GM12878 (cell line): ENCODE data around the gene PTBP1. TPM values are rescaled to one million over a fixed set of nuclear protein-coding genes. Genes with fewer than 3 reads are reported as not detected.

ENCODE experiments used
- ATAC-seq: fragments of 200-7000 bp; cut with Tn5 transposase; 3 replicates; pipeline ENCODE4 v1.9.1; 2020; ENCODE audit warnings: mild to moderate bottlenecking, moderate library complexity
- BruUV-seq: library from RNA; stranded (reverse); fragments of 400-500 nt; replicated peaks from 2 replicates; lab custom pipeline; 2021; lab: Mats Ljungman, UMichigan
- CTCF ChIA-PET: fragments of 300-600 bp; sonication (Branson Sonifier 250); formaldehyde crosslinking; extraction: SDS; loops from one replicate; lab custom pipeline; 2021; ENCODE audit warnings: inconsistent platforms; lab: Yijun Ruan, JAX
- POLR2A ChIA-PET: fragments of 350-600 bp; formaldehyde crosslinking; extraction: SDS; loops from one replicate; lab custom pipeline; 2021; ENCODE audit warnings: inconsistent platforms; lab: Charles Lee
- RAD21 ChIA-PET: fragments of 300-600 bp; sonication (Branson Sonifier 250); formaldehyde crosslinking; loops from one replicate; lab custom pipeline; 2023; ENCODE audit warnings: antibody characterized with exemption; ENCODE audit not compliant: unreplicated experiment; lab: Charles Lee
- SMC1A ChIA-PET: fragments of 300-600 bp; sonication (Branson Sonifier 250); formaldehyde crosslinking; loops from one replicate; lab custom pipeline; 2023; ENCODE audit not compliant: unreplicated experiment, uncharacterized antibody; lab: Charles Lee
- DNase-seq: peaks from one replicate; pipeline ENCODE4 v3.0.0-alpha.2; 2011; ENCODE audit warnings: low read depth, low spot score
- FAIRE-seq: peaks from 3 replicates; lab custom pipeline; 2011; peaks lifted over from hg19 to GRCh38; lab: Jason Lieb, UNC
- H2AFZ ChIP-seq: 2 replicates; pipeline ENCODE4 v1.6.0; 2011; ENCODE audit warnings: low read depth, low read length, control low read depth; ENCODE audit not compliant: control insufficient read depth
- H3K27ac ChIP-seq: 2 replicates; pipeline ENCODE4 v1.5.1; 2011; ENCODE audit warnings: control low read depth; ENCODE audit not compliant: control insufficient read depth, insufficient read depth
- H3K27me3 ChIP-seq, 2 experiments: replicated peaks in 1 of 2; 2 replicates each; pipeline versions ENCODE4 v1.6.0 to v1.6.1; 2011; ENCODE audit warnings: low read length in 1 of 2; ENCODE audit not compliant: control insufficient read depth in 2 of 2, insufficient read depth in 2 of 2
- H3K36me3 ChIP-seq, 2 experiments: 2 replicates each; pipeline ENCODE4 v1.5.1; 2011; ENCODE audit warnings: low read length in 1 of 2; ENCODE audit not compliant: control insufficient read depth in 2 of 2, insufficient read depth in 2 of 2
- H3K4me1 ChIP-seq: 2 replicates; pipeline ENCODE4 v1.6.1; 2011; ENCODE audit warnings: mild to moderate bottlenecking, low read length, moderate library complexity, mixed read lengths; ENCODE audit not compliant: control insufficient read depth, insufficient read depth
- H3K4me2 ChIP-seq: 2 replicates; pipeline ENCODE4 v1.6.0; 2011; ENCODE audit warnings: control low read depth; ENCODE audit not compliant: control insufficient read depth, insufficient read depth
- H3K4me3 ChIP-seq: fragments of 200-600 bp; sonication (generic); 2 replicates; pipeline ENCODE4 v1.5.1; 2016
- H3K79me2 ChIP-seq: 2 replicates; pipeline ENCODE4 v1.6.0; 2011; ENCODE audit warnings: low read length; ENCODE audit not compliant: control insufficient read depth, insufficient read depth
- H3K9ac ChIP-seq: 2 replicates; pipeline ENCODE4 v1.8.0; 2011; ENCODE audit warnings: low read length, control low read depth, mixed read lengths; ENCODE audit not compliant: control insufficient read depth, insufficient read depth
- H3K9me3 ChIP-seq: replicated peaks from 3 replicates; pipeline ENCODE4 v1.5.1; 2011; ENCODE audit warnings: mild to moderate bottlenecking, low read length; ENCODE audit not compliant: control insufficient read depth, insufficient read depth
- H4K20me1 ChIP-seq: 2 replicates; pipeline ENCODE4 v1.6.0; 2011; ENCODE audit not compliant: control insufficient read depth, insufficient read depth
- FOS ChIP-seq: IDR thresholded peaks from 3 replicates; pipeline ENCODE4 v1.6.1; 2011; ENCODE audit warnings: borderline replicate concordance; ENCODE audit not compliant: insufficient read length; ENCODE audit errors: extremely low read depth
- FOXM1 ChIP-seq: IDR thresholded peaks from 2 replicates; pipeline ENCODE4 v1.6.1; 2012; ENCODE audit warnings: low read depth, mild to moderate bottlenecking, inconsistent platforms, low read length, moderate library complexity
- SKIL ChIP-seq: fragments of 450-650 bp; IDR thresholded peaks from 2 replicates; pipeline ENCODE4 v1.6.1; 2017; ENCODE audit warnings: mild to moderate bottlenecking, low read depth, inconsistent platforms; ENCODE audit not compliant: poor library complexity, severe bottlenecking
- WGBS: methylation state at CpG from one replicate; pipeline ENCODE4 v1.1.6; 2016; ENCODE audit warnings: low lambda C conversion rate; ENCODE audit not compliant: insufficient replicate concordance, insufficient coverage; ENCODE audit errors: missing lambda C conversion rate; 5-methylcytosine and 5-hydroxymethylcytosine counted together
- in situ Hi-C: fragments of 300-500 bp; cut with MboI; formaldehyde crosslinking; loops from 9 replicates; pipeline ENCODE4 v1.14.3; 2018; ENCODE audit warnings: mixed read lengths
- intact Hi-C: fragments of 100-400 bp; cut with micrococcal nuclease; formaldehyde crosslinking; loops from one replicate; pipeline ENCODE4 v1.14.2; 2022; ENCODE audit not compliant: unreplicated experiment
- polyA plus RNA-seq, 11 experiments: library from polyadenylated mRNA; depleted of rRNA in 4 of 11; unstranded in 6 of 11; stranded (reverse) in 5 of 11; fragments of >200 nt; fragmentation: Nextera tagmentation in 4 of 11; fragmentation: Illumina TruSeq in 1 of 11; extraction: Ambion mirVana in 4 of 11; extraction: Trizol in 1 of 11; gene quantifications; 1 replicate in 1 of 11; 2 replicates in 10 of 11; pipeline versions ENCODE4 v1.2.1 to v1.2.3, GENCODE V29; 2011 to 2016; ENCODE audit warnings: inconsistent platforms in 2 of 11, missing spikeins in 2 of 11, low read depth in 1 of 11
- total RNA-seq, 4 experiments: library from RNA; depleted of rRNA in 3 of 4; stranded (reverse); fragments of >200 nt in 3 of 4; fragmentation: Illumina TruSeq in 1 of 4; extraction: Trizol in 1 of 4; gene quantifications; 2 replicates each; pipeline versions ENCODE4 v1.2.1 to v1.2.3, GENCODE V29; 2013 to 2021

PTBP1 gene
- total and polyA plus RNA-seq, 10 of the 15 experiments (the other 5 are each of a cell fraction or from before 2014, with no cell fraction given): 13.1 to 532 (median 217) TPM

GRCh38 chr19:858868-859843 lies 61.9 kb downstream of the PTBP1 start, which contains the start of gene CFD:
Gene CFD (plus strand): TSS chr19:859664. CDS start chr19:859690, 26 bp downstream.
- Histone ChIP-seq H3K27ac (no peak within 1 kb of the TSS), H3K9me3 (no peaks in the 10 kb centered on the region), H4K20me1 (no peaks in the 10 kb centered on the region), H3K4me1 (peaks cover 10% of the 10 kb centered on the region), H3K79me2 (no peaks in the 10 kb centered on the region), H3K27me3 (no peaks in the 10 kb centered on the region; a peak in 1 of 4 replicates), H3K4me2 (no peak within 1 kb of the TSS), H3K36me3 (no peaks in the 10 kb centered on the region), H3K9ac (no peak within 1 kb of the TSS), H3K4me3 (no peak within 1 kb of the TSS), H2AFZ (no peak within 1 kb of the TSS)
- FAIRE-seq: no peak
- CTCF ChIA-PET: interaction anchor here (1.4 kb wide), 1 partner anchor 139 kb away, joined by 4 read pairs; no protein-coding TSS in a partner anchor
- SMC1A ChIA-PET: no interaction called here
- 37% methylated on average over 18 of the region's 24 CpGs for WGBS
- intact Hi-C loops (no loop called here), in situ Hi-C loops (loop anchor here (5.0 kb wide), 2 partner anchors 63 to 128 kb away; no protein-coding TSS in a partner anchor)
- RAD21 ChIA-PET: interaction anchor here (1.6 kb wide), 1 partner anchor 59 kb away, joined by 5 read pairs; no protein-coding TSS in a partner anchor
- BruUV-seq: no TSS peak
- TF ChIP-seq FOXM1 (no peak), FOS (no peak), SKIL (no peak)
- POLR2A ChIA-PET: interaction anchor here (0.6 to 1.4 kb wide), 3 partner anchors 34 to 577 kb away, joined by 5 to 8 read pairs (median 5); partner anchors contain the start of gene MED16
- ATAC-seq: no peak
- DNase-seq: no peak
